CD4-positive, alpha-beta memory T cell (primary cell): ENCODE measurements around the gene FCN2. TPM values are rescaled to one million over a fixed set of nuclear protein-coding genes. Genes with fewer than 3 reads are reported as not detected.

Source experiments
- CTCF ChIA-PET: fragments of 350-600 bp; sonication (Branson Sonifier 250); formaldehyde crosslinking; loops from one replicate; lab custom pipeline; 2021; ENCODE audit warnings: inconsistent platforms; ENCODE audit not compliant: partially characterized antibody; lab: Charles Lee
- POLR2A ChIA-PET: fragments of 350-600 bp; sonication (Branson Sonifier 250); formaldehyde crosslinking; loops from one replicate; lab custom pipeline; 2021; ENCODE audit not compliant: partially characterized antibody; lab: Charles Lee
- DNase-seq, 5 donors: peaks; one replicate each; pipeline versions ENCODE4 v3.0.0 to v3.0.0-alpha.2; 2020 to 2022; ENCODE audit warnings: mixed read lengths in 1 of 5
- H3K27ac ChIP-seq: one replicate; pipeline ENCODE4 v1.7.0; 2013; ENCODE audit warnings: low read depth, low read length
- H3K27me3 ChIP-seq: 2 replicates; pipeline ENCODE4 v1.7.0; 2013; ENCODE audit warnings: mild to moderate bottlenecking, low read length, moderate library complexity; ENCODE audit not compliant: insufficient read depth
- H3K36me3 ChIP-seq: 2 replicates; pipeline ENCODE4 v1.7.0; 2013; ENCODE audit warnings: mild to moderate bottlenecking, low read length, moderate library complexity; ENCODE audit not compliant: insufficient read depth
- H3K4me1 ChIP-seq: 2 replicates; pipeline ENCODE4 v1.7.0; 2013; ENCODE audit warnings: mild to moderate bottlenecking, low read length, moderate library complexity; ENCODE audit not compliant: insufficient read depth
- H3K4me3 ChIP-seq, 2 donors: one replicate each; pipeline ENCODE4 v1.7.0; 2013; ENCODE audit warnings: low read length in 2 of 2, mild to moderate bottlenecking in 1 of 2
- H3K9me3 ChIP-seq, 2 donors: one replicate each; pipeline ENCODE4 v1.7.0; 2013; ENCODE audit warnings: low read length in 2 of 2, control low read depth in 1 of 2; ENCODE audit not compliant: control insufficient read depth in 1 of 2
- H3K27ac Mint-ChIP-seq, 7 donors: one replicate each; pipeline ENCODE4 v1.8.0; 2020 to 2021; ENCODE audit warnings: mixed read lengths in 7 of 7, mild to moderate bottlenecking in 6 of 7, inconsistent platforms in 3 of 7, moderate library complexity in 3 of 7
- H3K27me3 Mint-ChIP-seq, 2 donors: one replicate each; pipeline ENCODE4 v1.8.0; 2020 to 2021; ENCODE audit warnings: mixed read lengths in 2 of 2
- H3K36me3 Mint-ChIP-seq, 2 donors: one replicate each; pipeline ENCODE4 v1.8.0; 2020 to 2021; ENCODE audit warnings: mixed read lengths in 2 of 2, inconsistent platforms in 1 of 2, mild to moderate bottlenecking in 1 of 2
- H3K4me1 Mint-ChIP-seq, 4 donors: one replicate each; pipeline ENCODE4 v1.8.0; 2020 to 2021; ENCODE audit warnings: mixed read lengths in 4 of 4, mild to moderate bottlenecking in 1 of 4
- H3K4me3 Mint-ChIP-seq, 8 donors: one replicate each; pipeline ENCODE4 v1.8.0; 2020 to 2021; ENCODE audit warnings: mixed read lengths in 8 of 8, mild to moderate bottlenecking in 7 of 8, moderate library complexity in 6 of 8, inconsistent platforms in 3 of 8
- H3K9me3 Mint-ChIP-seq, 8 donors: one replicate each; pipeline ENCODE4 v1.8.0; 2020 to 2021; ENCODE audit warnings: mixed read lengths in 8 of 8, mild to moderate bottlenecking in 5 of 8, inconsistent platforms in 3 of 8, moderate library complexity in 1 of 8
- intact Hi-C: fragments of 100-400 bp; cut with micrococcal nuclease; formaldehyde crosslinking; loops from one replicate; pipeline ENCODE4 v1.15.1; 2023
- polyA plus RNA-seq, 2 donors: library from polyadenylated mRNA; unstranded; fragments of 300-500 nt; fragmentation: Illumina TruSeq; gene quantifications; one replicate each; pipeline ENCODE4 v1.2.3, GENCODE V29; 2021
- total RNA-seq, 2 experiments: library from RNA; stranded (reverse); gene quantifications; one replicate each; pipeline ENCODE4 v1.2.3, GENCODE V29; 2021

FCN2 gene
- total and polyA plus RNA-seq, 4 experiments from 2014 or later: not detected

DNA sequence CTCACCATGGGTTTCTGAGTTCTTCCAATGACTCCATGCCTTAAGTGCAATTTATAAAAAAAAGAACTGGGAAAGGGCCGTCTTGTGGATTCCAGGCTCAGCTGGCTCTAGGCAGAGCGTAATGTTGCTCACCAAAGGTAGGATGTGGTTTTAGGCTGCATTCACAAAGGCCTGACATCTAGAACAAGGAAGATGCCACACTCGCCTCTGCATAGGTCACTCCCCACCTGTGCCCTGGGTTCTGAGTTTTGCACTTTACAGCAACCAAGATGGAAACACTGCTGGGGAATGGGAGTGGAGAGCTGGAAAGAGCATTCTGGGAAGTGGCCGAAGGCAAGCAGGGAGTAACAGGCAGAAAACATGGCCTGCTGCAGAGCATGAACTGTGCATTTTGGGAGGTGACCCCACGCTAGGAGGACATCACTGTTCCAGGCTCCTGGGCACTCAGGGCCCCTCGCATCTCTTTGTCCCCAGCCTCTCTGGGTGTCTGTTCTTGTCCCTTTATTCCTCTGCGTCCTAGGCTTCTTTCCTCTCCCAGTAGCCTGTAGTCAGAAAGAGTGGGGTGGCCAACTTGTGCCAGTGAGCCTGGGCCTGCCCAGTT lies 12.3 kb downstream of the FCN2 start:
- no peaks in the 10 kb centered on the region for H3K9me3 ChIP-seq
- intact Hi-C loops: no loop called here
- no peak overlapping the region for H3K27ac Mint-ChIP-seq
- no peaks in the 10 kb centered on the region for H3K27me3 ChIP-seq
- no peak overlapping the region for H3K4me3 ChIP-seq
- peaks cover 10 to 19% of the 10 kb centered on the region in 2 donors for H3K27me3 Mint-ChIP-seq
- ChIA-PET CTCF (no interaction called here), POLR2A (no interaction called here)
- DNase-seq: no peak
- H3K9me3 Mint-ChIP-seq: peaks cover 0 to 5% (median 2%) of the 10 kb centered on the region in 8 donors
- no peaks in the 10 kb centered on the region for H3K36me3 ChIP-seq
- H3K27ac ChIP-seq: no peak overlapping the region
- H3K36me3 Mint-ChIP-seq: no peaks in the 10 kb centered on the region
- no peak overlapping the region for H3K4me3 Mint-ChIP-seq
- H3K4me1 Mint-ChIP-seq: no peaks in the 10 kb centered on the region
- no peaks in the 10 kb centered on the region for H3K4me1 ChIP-seq

DNA sequence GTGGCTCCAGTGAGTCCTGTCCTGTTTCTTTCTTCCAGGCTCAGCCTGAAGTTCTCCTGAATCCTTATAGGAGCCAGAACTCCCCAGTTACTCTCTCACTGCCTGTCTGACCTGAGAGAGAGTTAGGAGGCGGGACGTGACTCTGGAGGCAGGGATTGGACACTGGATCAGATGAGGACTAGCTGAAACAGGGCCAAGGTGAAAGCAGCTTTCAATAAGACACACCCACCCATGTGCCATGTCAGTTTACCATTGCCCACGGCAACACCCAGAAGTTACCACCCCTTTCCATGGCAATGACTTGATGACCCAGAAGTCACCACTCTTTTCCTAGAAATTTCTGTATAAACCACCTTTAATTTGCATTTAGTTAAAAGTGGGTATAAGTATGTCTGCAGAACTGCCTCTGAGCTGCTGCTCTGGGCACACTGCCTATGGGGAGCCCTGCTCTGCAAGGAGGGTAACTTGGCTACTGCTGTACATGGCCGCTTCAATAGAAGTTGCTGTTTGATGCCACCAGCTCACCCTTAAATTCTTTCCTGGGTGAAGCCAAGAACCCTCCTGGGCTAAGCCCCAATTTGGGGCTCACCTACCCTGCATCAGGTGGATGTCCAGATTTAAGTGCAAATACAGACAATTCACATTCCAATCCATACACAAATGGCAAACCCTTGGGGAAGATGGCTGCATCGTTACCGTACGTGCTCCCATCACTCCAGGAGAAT lies 13.7 kb downstream of the FCN2 start:
- Mint-ChIP-seq H3K27me3 (peaks cover 12 to 23% of the 10 kb centered on the region in 2 donors), H3K4me3 (no peak overlapping the region), H3K9me3 (peaks cover 2 to 15% (median 6%) of the 10 kb centered on the region in 8 donors), H3K36me3 (no peaks in the 10 kb centered on the region), H3K27ac (no peak overlapping the region), H3K4me1 (no peaks in the 10 kb centered on the region)
- ChIA-PET POLR2A (no interaction called here), CTCF (no interaction called here)
- H3K36me3 ChIP-seq: no peaks in the 10 kb centered on the region
- no peak overlapping the region for H3K4me3 ChIP-seq
- intact Hi-C loops: no loop called here
- H3K27me3 ChIP-seq: no peaks in the 10 kb centered on the region
- no peak for DNase-seq
- no peaks in the 10 kb centered on the region for H3K9me3 ChIP-seq
- H3K27ac ChIP-seq: no peak overlapping the region
- no peaks in the 10 kb centered on the region for H3K4me1 ChIP-seq

- Mint-ChIP-seq H3K9me3 (peaks cover 2 to 23% (median 10%) of the 10 kb centered on the region in 8 donors), H3K36me3 (no peaks in the 10 kb centered on the region), H3K4me3 (no peak overlapping the region), H3K27ac (no peak overlapping the region), H3K4me1 (no peaks in the 10 kb centered on the region), H3K27me3 (peaks cover 12 to 22% of the 10 kb centered on the region in 2 donors)
- no peaks in the 10 kb centered on the region for H3K36me3 ChIP-seq
- H3K27me3 ChIP-seq: no peaks in the 10 kb centered on the region
- ChIA-PET CTCF (no interaction called here), POLR2A (no interaction called here)
- no peak overlapping the region for H3K27ac ChIP-seq
- no peaks in the 10 kb centered on the region for H3K9me3 ChIP-seq
- intact Hi-C loops: no loop called here
- H3K4me3 ChIP-seq: no peak overlapping the region
- no peaks in the 10 kb centered on the region for H3K4me1 ChIP-seq
- DNase-seq: no peak
These were observed 14.5 kb downstream of the FCN2 start for GRCh38 chr9:134895097-134895496.

GRCh38 chr9:134895567-134895907 lies 14.9 kb downstream of the FCN2 start:
- Mint-ChIP-seq H3K27me3 (peaks cover 13 to 22% of the 10 kb centered on the region in 2 donors), H3K4me3 (no peak overlapping the region), H3K36me3 (no peaks in the 10 kb centered on the region), H3K4me1 (no peaks in the 10 kb centered on the region), H3K27ac (no peak overlapping the region), H3K9me3 (peaks cover 2 to 24% (median 11%) of the 10 kb centered on the region in 8 donors)
- Histone ChIP-seq H3K36me3 (no peaks in the 10 kb centered on the region), H3K4me1 (no peaks in the 10 kb centered on the region), H3K9me3 (no peaks in the 10 kb centered on the region), H3K4me3 (no peak overlapping the region), H3K27me3 (no peaks in the 10 kb centered on the region), H3K27ac (no peak overlapping the region)
- ChIA-PET POLR2A (no interaction called here), CTCF (no interaction called here)
- DNase-seq: no peak
- intact Hi-C loops: no loop called here

DNA sequence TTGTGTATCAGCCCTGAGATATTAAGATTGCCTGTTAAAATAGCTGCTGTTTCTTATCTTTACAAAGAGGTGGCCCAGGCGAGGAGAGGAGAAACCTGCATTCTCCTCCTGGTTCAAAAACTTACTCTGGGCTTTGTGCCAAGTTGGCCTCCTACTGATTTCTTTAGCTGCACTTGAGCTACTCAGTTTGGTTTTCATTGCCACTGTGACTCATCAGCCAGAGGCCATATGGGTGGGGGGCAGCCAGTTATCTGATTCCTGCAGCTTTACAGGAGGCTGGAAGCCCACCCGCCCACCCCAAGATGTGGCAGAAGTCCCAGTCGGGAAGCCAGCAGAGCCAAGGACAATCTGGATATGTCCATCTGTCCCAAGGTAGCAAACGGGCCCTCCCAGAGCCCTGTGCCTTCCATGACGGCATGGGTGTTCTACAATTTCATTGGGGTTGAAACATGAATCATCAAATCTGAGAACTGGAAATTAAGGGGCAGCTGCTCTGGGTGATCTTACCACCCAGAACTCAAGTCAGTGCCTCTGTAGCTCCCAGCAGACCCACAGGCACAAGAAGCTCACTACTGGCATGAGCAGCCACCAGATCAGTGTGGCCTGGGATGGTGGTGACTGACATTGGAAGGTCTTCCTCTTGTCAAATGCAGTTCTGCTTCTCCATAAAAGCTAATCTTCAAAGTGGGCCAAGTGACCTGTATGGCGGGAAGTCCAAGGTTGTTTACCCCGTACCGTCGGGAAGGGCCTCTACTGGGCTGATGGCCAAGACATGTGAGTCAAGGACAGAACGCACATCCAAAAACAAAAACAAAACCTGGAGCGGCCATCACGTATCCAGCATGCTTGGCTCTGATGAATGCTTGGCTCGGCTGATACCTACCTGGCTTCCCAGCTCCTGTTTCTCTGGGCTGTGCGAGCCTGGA lies 15.6 kb downstream of the FCN2 start:
- H3K27ac ChIP-seq: no peak overlapping the region
- H3K4me1 ChIP-seq: no peaks in the 10 kb centered on the region
- H3K4me3 Mint-ChIP-seq: no peak overlapping the region
- H3K4me1 Mint-ChIP-seq: no peaks in the 10 kb centered on the region
- H3K36me3 ChIP-seq: no peaks in the 10 kb centered on the region
- no peak for DNase-seq
- H3K27me3 Mint-ChIP-seq: peaks cover 13 to 18% of the 10 kb centered on the region in 2 donors
- CTCF ChIA-PET: no interaction called here
- H3K9me3 ChIP-seq: no peaks in the 10 kb centered on the region
- H3K36me3 Mint-ChIP-seq: no peaks in the 10 kb centered on the region
- intact Hi-C loops: no loop called here
- H3K4me3 ChIP-seq: no peak overlapping the region
- POLR2A ChIA-PET: no interaction called here
- H3K27ac Mint-ChIP-seq: no peak overlapping the region
- H3K9me3 Mint-ChIP-seq: peaks cover 2 to 24% (median 11%) of the 10 kb centered on the region in 8 donors
- H3K27me3 ChIP-seq: no peaks in the 10 kb centered on the region

DNA sequence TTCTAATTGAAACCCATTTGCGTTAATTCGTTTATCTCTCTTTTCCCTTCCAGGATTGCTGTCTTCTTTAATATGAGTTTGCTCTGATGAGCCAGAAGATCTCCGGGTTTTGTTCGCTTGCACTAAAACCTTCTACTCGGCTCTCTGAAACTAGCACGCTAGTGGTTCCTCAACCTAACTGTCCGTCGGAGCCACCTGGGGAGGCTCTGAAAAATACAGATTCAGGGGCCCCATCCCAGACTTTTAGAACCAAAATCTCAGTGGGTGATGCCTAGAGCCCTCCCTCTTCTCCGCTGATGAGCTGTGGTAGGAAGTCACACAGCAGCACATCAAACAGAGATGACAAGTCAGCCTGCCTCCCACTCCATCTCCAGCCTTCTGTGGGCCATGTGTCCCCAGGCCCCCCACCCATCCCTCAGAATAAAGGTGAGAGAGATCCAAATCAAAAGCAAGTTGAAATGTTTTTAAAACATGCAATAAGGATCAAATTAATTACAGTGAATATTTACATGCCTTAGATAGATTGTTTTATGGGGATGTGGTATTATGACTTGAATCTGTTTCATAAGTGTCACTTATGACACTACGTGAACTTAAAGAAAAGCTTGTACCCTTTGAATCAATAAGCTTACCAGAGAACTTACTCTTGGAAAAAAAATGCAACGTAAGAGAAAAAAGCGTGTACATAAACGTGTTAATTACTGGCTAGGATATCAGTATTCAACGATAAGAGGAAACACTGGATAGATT lies 16.4 kb downstream of the FCN2 start:
- intact Hi-C loops: no loop called here
- no peaks in the 10 kb centered on the region for H3K36me3 ChIP-seq
- no peak overlapping the region for H3K27ac ChIP-seq
- peaks cover 2 to 24% (median 11%) of the 10 kb centered on the region in 8 donors for H3K9me3 Mint-ChIP-seq
- H3K4me1 ChIP-seq: no peaks in the 10 kb centered on the region
- H3K9me3 ChIP-seq: no peaks in the 10 kb centered on the region
- H3K27ac Mint-ChIP-seq: no peak overlapping the region
- ChIA-PET POLR2A (no interaction called here), CTCF (no interaction called here)
- H3K36me3 Mint-ChIP-seq: no peaks in the 10 kb centered on the region
- H3K4me1 Mint-ChIP-seq: no peaks in the 10 kb centered on the region
- no peak overlapping the region for H3K4me3 Mint-ChIP-seq
- H3K4me3 ChIP-seq: no peak overlapping the region
- no peaks in the 10 kb centered on the region for H3K27me3 ChIP-seq
- peaks cover 13 to 16% of the 10 kb centered on the region in 2 donors for H3K27me3 Mint-ChIP-seq
- DNase-seq: no peak
